Right lobe of liver (tissue), 6 donors: Measurements from ENCODE around the gene HRH2. TPM values are rescaled to one million over a fixed set of nuclear protein-coding genes. Genes with fewer than 3 reads are reported as not detected.

Experiments used
- ATAC-seq, 4 donors: fragments of 200-7000 bp; cut with Tn5 transposase; one replicate each; pipeline ENCODE4 v1.9.1; 2020; ENCODE audit warnings: mild to moderate bottlenecking in 4 of 4, moderate library complexity in 4 of 4
- DNase-seq, 3 donors: peaks; one replicate each; pipeline ENCODE4 v3.0.0-alpha.2; 2020
- H3K27ac ChIP-seq, 3 donors: fragments of 200-600 bp; one replicate each; pipeline ENCODE4 v1.8.0; 2022
- H3K27me3 ChIP-seq, 2 donors: fragments of 200-600 bp; one replicate each; pipeline ENCODE4 v1.8.0; 2022
- H3K36me3 ChIP-seq, 4 donors: fragments of 200-600 bp; sonication (generic) in 1 of 4; one replicate each; pipeline versions ENCODE4 v1.5.1 to v1.8.0; 2017 to 2022; ENCODE audit warnings: control low read depth in 1 of 4
- H3K4me1 ChIP-seq, 4 donors: fragments of 200-600 bp; sonication (generic) in 1 of 4; one replicate each; pipeline versions ENCODE4 v1.5.1 to v1.8.0; 2017 to 2022; ENCODE audit warnings: control low read depth in 1 of 4
- H3K4me3 ChIP-seq, 3 donors: fragments of 200-600 bp; one replicate each; pipeline ENCODE4 v1.8.0; 2022
- H3K9me3 ChIP-seq, 4 donors: fragments of 200-600 bp; sonication (generic) in 1 of 4; one replicate each; pipeline versions ENCODE4 v1.5.1 to v1.8.0; 2017 to 2022; ENCODE audit warnings: control low read depth in 1 of 4
- POLR2A ChIP-seq: fragments of 450-650 bp; IDR thresholded peaks from one replicate; pipeline ENCODE4 v1.6.1; 2017; ENCODE audit warnings: antibody characterized with exemption, mild to moderate bottlenecking
- WGBS: methylation state at CpG from one replicate; pipeline ENCODE4 v1.1.6; 2018; ENCODE audit warnings: low coverage, low lambda C conversion rate; ENCODE audit not compliant: insufficient coverage; ENCODE audit errors: missing lambda C conversion rate; 5-methylcytosine and 5-hydroxymethylcytosine counted together
- intact Hi-C, 2 donors: fragments of 100-400 bp; cut with DNase I; formaldehyde crosslinking; loops; one replicate each; pipeline versions ENCODE4 v1.11.2 to v1.14.1; 2022
- total RNA-seq, 6 experiments: library from RNA; depleted of rRNA in 2 of 6; stranded (reverse); fragments of >200 nt in 2 of 6; fragmentation: NEBNext Ultra II Directional in 3 of 6; extraction: Animal tissue kit (Norgen Biotek cat#: 25700) in 3 of 6; gene quantifications; one replicate each; pipeline versions ENCODE4 v1.1.0 to v1.2.4, GENCODE V29; 2016 to 2023
- TF ChIP-seq, protein P1 (sequence below), 4 donors: fragments of 200-600 bp in 3 of 4; fragments of 450-650 bp in 1 of 4; IDR thresholded peaks; one replicate each; pipeline versions ENCODE4 v1.5.1 to v1.8.0; 2016 to 2022; ENCODE audit warnings: antibody characterized with exemption in 4 of 4, mild to moderate bottlenecking in 2 of 4
- donor health status: DM: no; HTN: yes; CAD: no.
- donor health status: DM: no; HTN: no; CAD: no.
- donor health status: DM: no; HTN: no; CAD: no.
- donor health status: DM: no; HTN: yes; CAD: no.
- donor health status: DM: no; HTN: yes; CAD: no.

The HRH2 gene
- total RNA-seq, 6 experiments from 2014 or later: 0.29 to 2.5 (median 0.87) TPM

DNA sequence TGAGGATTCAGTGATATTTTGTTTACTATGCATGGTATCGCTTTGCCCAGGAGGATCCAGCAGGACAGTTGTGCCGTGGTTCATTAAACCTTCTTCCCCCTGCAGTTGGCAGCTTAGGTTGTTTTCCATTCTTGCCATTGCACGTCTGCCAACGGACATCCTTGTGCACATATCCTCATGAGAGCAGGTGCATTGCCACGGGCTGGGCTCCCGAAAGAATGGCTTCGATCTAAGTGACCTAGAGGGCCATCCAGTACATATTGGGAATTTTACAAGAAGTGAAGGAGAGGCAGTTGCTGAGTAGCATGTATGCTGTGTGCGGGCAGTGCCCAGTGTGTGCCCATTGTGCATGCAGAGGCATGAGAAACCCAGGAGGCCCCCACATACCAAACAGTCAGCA is 22.1 kb downstream of the HRH2 start:
- ATAC-seq: no peak
- no peak overlapping the region for H3K27ac ChIP-seq
- TF ChIP-seq, protein P1, sequence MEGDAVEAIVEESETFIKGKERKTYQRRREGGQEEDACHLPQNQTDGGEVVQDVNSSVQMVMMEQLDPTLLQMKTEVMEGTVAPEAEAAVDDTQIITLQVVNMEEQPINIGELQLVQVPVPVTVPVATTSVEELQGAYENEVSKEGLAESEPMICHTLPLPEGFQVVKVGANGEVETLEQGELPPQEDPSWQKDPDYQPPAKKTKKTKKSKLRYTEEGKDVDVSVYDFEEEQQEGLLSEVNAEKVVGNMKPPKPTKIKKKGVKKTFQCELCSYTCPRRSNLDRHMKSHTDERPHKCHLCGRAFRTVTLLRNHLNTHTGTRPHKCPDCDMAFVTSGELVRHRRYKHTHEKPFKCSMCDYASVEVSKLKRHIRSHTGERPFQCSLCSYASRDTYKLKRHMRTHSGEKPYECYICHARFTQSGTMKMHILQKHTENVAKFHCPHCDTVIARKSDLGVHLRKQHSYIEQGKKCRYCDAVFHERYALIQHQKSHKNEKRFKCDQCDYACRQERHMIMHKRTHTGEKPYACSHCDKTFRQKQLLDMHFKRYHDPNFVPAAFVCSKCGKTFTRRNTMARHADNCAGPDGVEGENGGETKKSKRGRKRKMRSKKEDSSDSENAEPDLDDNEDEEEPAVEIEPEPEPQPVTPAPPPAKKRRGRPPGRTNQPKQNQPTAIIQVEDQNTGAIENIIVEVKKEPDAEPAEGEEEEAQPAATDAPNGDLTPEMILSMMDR (IDR thresholded peaks at IDR 0.05): no peak
- TF ChIP-seq POLR2A: no peak
- no CpG with 5 or more reads among the region's 8 CpGs for WGBS
- intact Hi-C loops: no loop called here
- H3K4me1 ChIP-seq: no peaks in the 10 kb centered on the region
- H3K4me3 ChIP-seq: no peak overlapping the region
- peak in 1 of 3 donors; percentile 23 for DNase-seq
- H3K27me3 ChIP-seq: no peaks in the 10 kb centered on the region
- no peaks in the 10 kb centered on the region for H3K36me3 ChIP-seq
- no peaks in the 10 kb centered on the region for H3K9me3 ChIP-seq

DNA sequence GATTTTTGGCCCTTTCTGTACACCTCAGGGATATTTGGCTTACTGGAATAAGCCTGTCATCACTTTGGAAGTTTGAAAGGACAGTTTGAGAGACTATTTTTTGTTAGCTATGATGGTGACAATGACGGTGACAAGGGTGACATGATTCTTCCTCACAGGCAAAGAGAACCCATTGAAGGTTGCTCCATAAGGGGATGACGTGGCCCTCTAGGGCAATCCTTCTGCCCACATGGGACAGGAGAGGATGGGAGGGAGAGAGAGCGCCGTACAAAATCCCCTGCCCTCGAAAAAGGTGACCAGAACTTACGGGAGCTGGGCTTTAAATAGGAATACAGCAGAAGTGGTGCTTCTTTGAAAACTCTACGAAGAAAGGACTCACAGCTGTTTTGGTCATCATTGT is 22.6 kb downstream of the HRH2 start:
- no peak overlapping the region for H3K4me3 ChIP-seq
- H3K36me3 ChIP-seq: no peaks in the 10 kb centered on the region
- H3K27me3 ChIP-seq: no peaks in the 10 kb centered on the region
- ATAC-seq: no peak
- TF ChIP-seq POLR2A: no peak
- TF ChIP-seq, protein P1 (IDR thresholded peaks at IDR 0.05): no peak
- no peaks in the 10 kb centered on the region for H3K4me1 ChIP-seq
- DNase-seq: no peak
- intact Hi-C loops: no loop called here
- no peak overlapping the region for H3K27ac ChIP-seq
- 59% methylated on average over 4 of the region's 7 CpGs for WGBS
- no peaks in the 10 kb centered on the region for H3K9me3 ChIP-seq

DNA sequence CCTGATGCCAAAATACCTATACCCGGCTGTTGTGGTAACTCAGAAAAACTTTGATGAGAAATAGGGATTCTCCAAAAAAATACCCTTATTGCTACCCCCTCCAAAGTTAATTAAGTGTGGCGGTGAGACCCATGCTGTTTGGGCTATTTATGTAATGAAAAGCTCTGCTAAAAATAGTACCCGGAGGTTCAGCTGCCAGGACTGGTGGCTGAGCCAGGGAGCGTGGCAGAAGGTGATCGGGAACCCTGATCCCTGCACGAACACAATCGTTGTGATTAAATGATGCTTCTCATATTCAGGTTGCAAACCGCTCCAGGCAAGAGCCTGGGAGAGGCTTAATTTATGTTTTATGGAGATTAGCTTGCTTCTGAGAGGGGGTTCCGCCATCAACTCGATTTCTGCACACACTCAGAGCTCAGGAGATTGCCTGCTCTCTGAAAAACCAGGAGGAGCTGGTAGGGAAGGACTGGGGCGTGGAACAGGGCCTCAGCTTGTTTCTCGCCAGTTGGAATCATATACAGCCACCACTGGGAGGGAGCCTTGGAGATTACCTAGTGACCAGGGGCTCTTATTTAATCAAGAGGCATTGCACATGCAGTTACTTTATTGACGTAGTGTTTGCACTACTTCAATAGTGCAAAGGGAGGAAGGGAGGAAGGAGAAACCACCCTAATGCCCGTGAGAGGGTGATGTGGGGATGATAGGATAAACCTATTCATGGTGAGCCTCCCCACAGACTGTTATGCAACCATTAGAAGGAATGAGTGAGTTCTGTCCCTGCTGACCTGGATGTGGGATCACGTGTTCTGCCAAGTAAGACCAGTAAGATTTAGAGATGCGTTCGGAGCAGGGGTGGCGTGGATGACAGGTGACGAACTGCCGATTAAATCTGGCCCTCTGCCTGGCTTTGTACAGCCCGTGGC is 23.4 kb downstream of the HRH2 start:
- Histone ChIP-seq H3K36me3 (no peaks in the 10 kb centered on the region), H3K27ac (no peak overlapping the region), H3K4me1 (no peaks in the 10 kb centered on the region), H3K4me3 (no peak overlapping the region), H3K27me3 (no peaks in the 10 kb centered on the region), H3K9me3 (no peaks in the 10 kb centered on the region)
- WGBS: 47% methylated on average over 19 of the region's 21 CpGs
- intact Hi-C loops: no loop called here
- no peak for DNase-seq
- ATAC-seq: no peak
- TF ChIP-seq POLR2A: no peak
- TF ChIP-seq, protein P1 (IDR thresholded peaks at IDR 0.05): no peak

DNA sequence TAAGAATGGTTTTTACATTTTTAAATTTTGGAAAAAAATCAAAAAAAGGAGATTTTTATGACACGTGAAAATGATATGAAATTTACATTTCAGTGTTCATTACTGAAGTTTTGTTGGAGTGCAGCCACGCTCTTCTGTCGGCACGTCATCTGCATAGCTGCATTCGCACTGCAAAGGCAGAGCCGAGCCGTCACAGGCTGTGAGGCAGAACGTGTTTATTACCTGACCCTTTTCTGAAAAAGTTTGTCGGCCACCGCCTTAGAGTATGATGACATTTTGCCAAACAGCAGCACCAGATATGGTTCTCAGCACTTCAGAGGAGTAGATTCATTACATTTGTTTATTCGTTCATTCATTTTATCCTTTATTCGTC is 24.1 kb downstream of the HRH2 start:
- DNase-seq: no peak
- Histone ChIP-seq H3K4me1 (no peaks in the 10 kb centered on the region), H3K36me3 (no peaks in the 10 kb centered on the region), H3K27ac (no peak overlapping the region), H3K27me3 (no peaks in the 10 kb centered on the region), H3K9me3 (no peaks in the 10 kb centered on the region), H3K4me3 (no peak overlapping the region)
- TF ChIP-seq POLR2A: no peak
- TF ChIP-seq, protein P1 (IDR thresholded peaks at IDR 0.05): no peak
- no peak for ATAC-seq
- intact Hi-C loops: no loop called here
- 60% methylated on average over 11 of the region's 12 CpGs for WGBS
